Muscle layer of colon (tissue), 2 donors: Measurements from ENCODE around the gene VPS41.

Experiments
- H3K27ac ChIP-seq: one replicate; pipeline ENCODE4 v1.7.0; 2013; ENCODE audit warnings: low read depth, mild to moderate bottlenecking, low read length, moderate library complexity
- H3K27me3 ChIP-seq, 2 donors: one replicate each; pipeline ENCODE4 v1.7.0; 2013; ENCODE audit warnings: low read length in 2 of 2, mild to moderate bottlenecking in 2 of 2; ENCODE audit not compliant: insufficient read depth in 2 of 2, control insufficient read depth in 1 of 2
- H3K36me3 ChIP-seq: one replicate; pipeline ENCODE4 v1.7.0; 2013; ENCODE audit warnings: mild to moderate bottlenecking, low read length; ENCODE audit not compliant: insufficient read depth
- H3K4me1 ChIP-seq: one replicate; pipeline ENCODE4 v1.7.0; 2013; ENCODE audit warnings: mild to moderate bottlenecking, low read length; ENCODE audit not compliant: insufficient read depth
- H3K4me3 ChIP-seq, 2 donors: one replicate each; pipeline ENCODE4 v1.7.0; 2013; ENCODE audit warnings: low read length in 2 of 2, low read depth in 1 of 2, mild to moderate bottlenecking in 1 of 2, moderate library complexity in 1 of 2
- H3K9ac ChIP-seq: one replicate; pipeline ENCODE4 v1.7.0; 2013; ENCODE audit warnings: low read length
- H3K9me3 ChIP-seq: one replicate; pipeline ENCODE4 v1.7.0; 2013; ENCODE audit warnings: mild to moderate bottlenecking, low read length
- donor health status: abdominal sarcoma.
- donor health status: Adenocarcinoma of cecum.

Gene VPS41

GRCh38 chr7:38830826-38831225, 78.2 kb downstream of the VPS41 start:
- Histone ChIP-seq H3K27me3 (no peaks in the 10 kb centered on the region), H3K36me3 (no peaks in the 10 kb centered on the region), H3K27ac (no peak overlapping the region), H3K9ac (no peak overlapping the region), H3K9me3 (no peaks in the 10 kb centered on the region), H3K4me3 (peak overlapping the region in 1 of 2 donors; percentile 34), H3K4me1 (peaks cover 10% of the 10 kb centered on the region)

- Histone ChIP-seq H3K27me3 (no peaks in the 10 kb centered on the region), H3K9me3 (no peaks in the 10 kb centered on the region), H3K4me3 (no peak overlapping the region), H3K36me3 (no peaks in the 10 kb centered on the region), H3K9ac (no peak overlapping the region), H3K4me1 (peaks cover 17% of the 10 kb centered on the region), H3K27ac (no peak overlapping the region)
Measured at GRCh38 chr7:38829488-38830165, 79.4 kb downstream of the VPS41 start.

- H3K9me3 ChIP-seq: no peaks in the 10 kb centered on the region
- no peaks in the 10 kb centered on the region for H3K27me3 ChIP-seq
- no peaks in the 10 kb centered on the region for H3K36me3 ChIP-seq
- no peak overlapping the region for H3K4me3 ChIP-seq
- peaks cover 13% of the 10 kb centered on the region for H3K4me1 ChIP-seq
- no peak overlapping the region for H3K9ac ChIP-seq
- no peak overlapping the region for H3K27ac ChIP-seq
Measured at GRCh38 chr7:38828026-38828425, 81.0 kb downstream of the VPS41 start.

- Histone ChIP-seq H3K9ac (no peak overlapping the region), H3K4me1 (peaks cover 13% of the 10 kb centered on the region), H3K27ac (no peak overlapping the region), H3K27me3 (no peaks in the 10 kb centered on the region), H3K9me3 (no peaks in the 10 kb centered on the region), H3K4me3 (no peak overlapping the region), H3K36me3 (no peaks in the 10 kb centered on the region)
Measured at GRCh38 chr7:38825721-38826440, 83.1 kb downstream of the VPS41 start.

- Histone ChIP-seq H3K27me3 (no peaks in the 10 kb centered on the region), H3K27ac (no peak overlapping the region), H3K9ac (no peak overlapping the region), H3K36me3 (no peaks in the 10 kb centered on the region), H3K4me1 (peaks cover 13% of the 10 kb centered on the region), H3K4me3 (no peak overlapping the region), H3K9me3 (no peaks in the 10 kb centered on the region)
Measured at GRCh38 chr7:38824948-38825347, 84.0 kb downstream of the VPS41 start.

GRCh38 chr7:38822549-38822948, 86.4 kb downstream of the VPS41 start:
- Histone ChIP-seq H3K36me3 (peaks cover 13% of the 10 kb centered on the region), H3K27ac (no peak overlapping the region), H3K9me3 (no peaks in the 10 kb centered on the region), H3K4me1 (peaks cover 13% of the 10 kb centered on the region), H3K27me3 (no peaks in the 10 kb centered on the region), H3K4me3 (no peak overlapping the region), H3K9ac (no peak overlapping the region)

- no peaks in the 10 kb centered on the region for H3K27me3 ChIP-seq
- H3K27ac ChIP-seq: no peak overlapping the region
- H3K36me3 ChIP-seq: peaks cover 15% of the 10 kb centered on the region
- H3K9me3 ChIP-seq: no peaks in the 10 kb centered on the region
- H3K9ac ChIP-seq: no peak overlapping the region
- no peak overlapping the region for H3K4me3 ChIP-seq
- peaks cover 4% of the 10 kb centered on the region for H3K4me1 ChIP-seq
Measured at GRCh38 chr7:38820571-38820970, 88.4 kb downstream of the VPS41 start.

GRCh38 chr7:38819463-38819862, 89.5 kb downstream of the VPS41 start:
- H3K9ac ChIP-seq: no peak overlapping the region
- H3K27ac ChIP-seq: no peak overlapping the region
- no peaks in the 10 kb centered on the region for H3K27me3 ChIP-seq
- H3K9me3 ChIP-seq: no peaks in the 10 kb centered on the region
- H3K4me3 ChIP-seq: no peak overlapping the region
- peaks cover 15% of the 10 kb centered on the region for H3K36me3 ChIP-seq
- no peaks in the 10 kb centered on the region for H3K4me1 ChIP-seq

GRCh38 chr7:38817526-38817925, 91.5 kb downstream of the VPS41 start:
- Histone ChIP-seq H3K27ac (no peak overlapping the region), H3K36me3 (peaks cover 15% of the 10 kb centered on the region), H3K4me1 (no peaks in the 10 kb centered on the region), H3K4me3 (no peak overlapping the region), H3K9ac (no peak overlapping the region), H3K27me3 (no peaks in the 10 kb centered on the region), H3K9me3 (no peaks in the 10 kb centered on the region)

- Histone ChIP-seq H3K9ac (no peak overlapping the region), H3K4me3 (no peak overlapping the region), H3K27me3 (no peaks in the 10 kb centered on the region), H3K9me3 (no peaks in the 10 kb centered on the region), H3K36me3 (peaks cover 9% of the 10 kb centered on the region), H3K27ac (no peak overlapping the region), H3K4me1 (no peaks in the 10 kb centered on the region)
Measured at GRCh38 chr7:38813768-38814167, 95.2 kb downstream of the VPS41 start.

- H3K9me3 ChIP-seq: no peaks in the 10 kb centered on the region
- H3K9ac ChIP-seq: no peak overlapping the region
- no peaks in the 10 kb centered on the region for H3K36me3 ChIP-seq
- H3K4me1 ChIP-seq: no peaks in the 10 kb centered on the region
- no peaks in the 10 kb centered on the region for H3K27me3 ChIP-seq
- H3K27ac ChIP-seq: no peak overlapping the region
- H3K4me3 ChIP-seq: no peak overlapping the region
Measured at GRCh38 chr7:38806912-38807311, 102.1 kb downstream of the VPS41 start.

GRCh38 chr7:38801786-38802185, 107.2 kb downstream of the VPS41 start:
- Histone ChIP-seq H3K27me3 (no peaks in the 10 kb centered on the region), H3K9me3 (no peaks in the 10 kb centered on the region), H3K9ac (no peak overlapping the region), H3K27ac (no peak overlapping the region), H3K36me3 (no peaks in the 10 kb centered on the region), H3K4me3 (no peak overlapping the region), H3K4me1 (no peaks in the 10 kb centered on the region)
